Fibroblast of peridontal ligament (primary cell): ENCODE data around the gene RAB29.

Experiments
- DNase-seq: peaks from one replicate; pipeline ENCODE4 v3.0.0-alpha.2; 2010; ENCODE audit errors: extremely low read depth

The RAB29 gene

DNA sequence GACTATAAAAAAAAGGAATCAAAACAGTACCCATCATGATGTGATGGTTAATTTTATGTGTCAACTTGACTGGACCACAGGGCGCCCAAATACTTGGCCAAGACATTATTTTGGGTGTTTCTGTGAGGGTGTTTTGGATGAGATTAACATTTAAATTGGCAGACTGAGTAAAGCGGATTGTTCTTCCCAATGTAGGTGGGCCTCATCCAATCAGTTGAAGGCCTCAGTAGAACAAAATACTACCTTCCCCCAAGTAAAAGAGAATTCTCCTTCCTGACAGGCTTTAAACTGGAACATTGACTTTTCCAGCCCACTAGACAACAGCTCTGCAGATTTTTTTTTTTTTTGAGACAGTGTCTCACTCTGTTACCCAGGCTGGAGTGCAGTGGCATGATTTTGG, 10.7 kb downstream of the RAB29 start:
- DNase-seq = no peak

DNA sequence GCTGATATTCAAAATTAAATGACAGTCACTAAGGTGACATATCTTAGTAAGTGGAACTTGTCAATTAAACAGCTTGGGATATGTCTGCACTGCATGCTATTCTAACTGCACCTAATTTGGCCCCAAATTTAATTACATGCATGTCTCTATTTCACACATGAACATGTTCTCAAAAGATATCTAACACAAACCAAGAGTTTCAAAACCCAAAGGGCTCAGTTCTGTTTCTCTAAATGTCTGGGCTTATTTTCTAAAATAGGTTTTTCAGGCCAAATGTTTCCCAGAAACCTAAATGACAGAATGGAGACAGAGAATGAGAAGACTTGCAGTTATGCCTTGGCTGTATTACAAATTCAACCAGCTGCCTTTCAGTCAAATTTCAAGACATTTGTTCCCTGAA, 11.3 kb downstream of the RAB29 start:
- DNase-seq = no peak

DNA sequence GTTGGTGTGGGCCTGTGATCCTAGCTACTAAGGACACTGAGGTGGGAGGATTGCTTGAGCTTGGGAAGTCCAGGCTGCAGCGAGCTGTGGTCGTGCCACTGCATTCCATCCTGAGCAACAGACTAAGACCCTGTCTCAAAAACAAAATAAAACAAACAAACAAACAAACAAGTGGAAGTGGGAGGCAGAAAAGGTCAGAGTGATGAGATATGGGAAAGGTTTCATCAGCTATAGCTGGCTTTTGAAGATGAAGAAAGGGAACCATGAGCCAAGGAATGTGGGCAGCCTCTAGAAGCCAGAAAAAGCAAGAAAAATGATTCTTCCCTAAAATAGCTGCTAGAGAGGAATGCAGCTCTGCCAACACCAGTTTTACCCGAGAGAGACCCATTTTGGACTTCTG, 14.7 kb downstream of the RAB29 start:
- no peak for DNase-seq

DNA sequence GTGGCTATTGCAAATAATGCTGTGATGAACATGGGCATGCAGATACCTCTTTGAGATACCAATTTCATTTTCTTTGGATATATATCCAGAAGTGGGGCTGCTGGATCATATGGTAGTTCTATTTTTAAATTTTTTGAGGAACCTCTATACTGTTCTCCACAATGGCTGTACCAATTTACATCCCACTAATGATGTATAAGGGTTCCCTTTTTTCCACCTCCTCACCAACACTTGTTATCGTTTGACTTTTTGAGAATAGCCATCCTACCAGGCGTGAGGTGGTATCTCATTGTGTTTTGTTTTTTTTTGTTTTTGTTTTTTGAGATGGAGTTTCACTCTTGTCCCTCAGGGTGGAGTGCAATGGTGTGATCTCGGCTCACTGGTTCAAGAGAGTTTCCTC, 18.7 kb downstream of the RAB29 start:
- DNase-seq = no peak

- DNase-seq = no peak
These were observed 20.4 kb downstream of the RAB29 start for GRCh38 chr1:205754857-205755256.

DNA sequence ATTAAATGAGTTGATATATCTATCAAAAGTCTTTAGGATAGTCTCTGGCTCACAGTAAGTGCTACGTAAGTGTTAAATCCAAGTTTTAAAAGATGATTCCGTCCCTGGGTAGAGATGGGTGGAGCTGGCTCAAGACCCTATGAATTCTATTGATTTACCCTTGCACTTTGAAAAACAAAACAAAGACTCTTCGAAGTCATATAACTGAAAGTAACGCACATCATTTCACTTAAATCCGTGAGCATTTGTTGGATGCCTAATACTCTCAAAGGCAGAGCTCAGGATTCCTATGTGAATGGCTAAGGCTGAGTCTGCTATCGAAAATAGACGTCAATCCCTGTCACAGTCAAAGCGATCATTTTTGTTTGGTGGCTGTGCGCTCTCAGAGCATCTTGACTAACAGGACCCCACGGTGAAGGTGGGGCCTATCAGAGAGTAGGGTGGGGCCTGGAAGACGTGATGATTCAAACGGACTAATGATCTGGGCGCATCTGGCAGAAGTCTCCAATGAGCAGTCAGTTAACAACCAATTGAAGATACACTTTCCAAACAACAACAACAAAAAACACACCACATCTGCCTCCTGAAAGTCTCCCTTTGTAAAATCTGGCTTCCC, 24.1 kb downstream of the RAB29 start:
- no peak for DNase-seq

GRCh38 chr1:205750138-205751035, 24.9 kb downstream of the RAB29 start, which contains the start of gene NUCKS1:
Gene NUCKS1 (minus strand): TSS chr1:205750182. CDS start chr1:205749973, 209 bp downstream.
- DNase-seq = peak; percentile 99

- DNase-seq = peak; percentile 87
These were observed 25.8 kb downstream of the RAB29 start for GRCh38 chr1:205749234-205750137.

GRCh38 chr1:205748403-205749233, 26.7 kb downstream of the RAB29 start:
- peak; percentile 85 for DNase-seq

GRCh38 chr1:205746757-205747412, 28.4 kb downstream of the RAB29 start:
- peak; percentile 37 for DNase-seq

DNA sequence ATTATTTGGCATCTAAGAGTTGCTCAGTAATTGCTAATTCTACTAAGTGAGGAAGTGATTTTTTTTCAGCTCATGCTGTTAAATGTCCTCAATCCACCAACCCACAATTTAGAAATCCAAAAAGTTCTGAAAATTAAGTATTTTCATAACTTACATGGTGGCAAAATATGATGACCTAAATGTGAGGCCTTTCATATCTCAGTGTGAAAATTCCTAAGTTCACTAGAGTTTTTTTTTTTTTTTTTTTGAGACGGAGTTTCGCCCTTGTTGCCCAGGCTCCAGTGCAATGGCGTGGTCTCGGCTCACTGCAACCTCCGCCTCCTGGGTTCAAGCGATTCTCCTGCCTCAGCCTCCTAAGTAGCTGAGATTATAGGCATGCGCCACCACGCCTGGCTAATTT, 30.9 kb downstream of the RAB29 start:
- no peak for DNase-seq

GRCh38 chr1:205743977-205744376, 31.3 kb downstream of the RAB29 start:
- no peak for DNase-seq

DNA sequence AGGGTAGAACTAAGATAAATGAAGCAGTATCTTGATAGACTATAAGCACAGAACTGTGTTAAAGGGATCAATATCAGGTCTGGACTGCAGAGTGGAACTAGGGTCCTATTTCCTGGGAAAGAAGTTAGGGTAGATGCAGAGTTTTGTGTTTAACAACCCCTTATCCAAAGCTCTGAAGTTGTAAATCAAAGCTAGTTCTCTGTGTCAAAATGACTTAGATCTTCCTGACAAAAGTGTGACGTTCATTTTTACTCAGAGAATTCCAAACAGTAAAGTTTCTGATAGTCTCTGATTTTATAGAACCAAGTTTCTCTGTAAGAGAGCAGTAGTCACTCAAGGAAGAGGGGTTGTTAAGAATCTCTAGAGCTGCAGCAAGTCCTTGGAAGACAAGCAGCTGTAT, 33.6 kb downstream of the RAB29 start:
- no peak for DNase-seq

DNA sequence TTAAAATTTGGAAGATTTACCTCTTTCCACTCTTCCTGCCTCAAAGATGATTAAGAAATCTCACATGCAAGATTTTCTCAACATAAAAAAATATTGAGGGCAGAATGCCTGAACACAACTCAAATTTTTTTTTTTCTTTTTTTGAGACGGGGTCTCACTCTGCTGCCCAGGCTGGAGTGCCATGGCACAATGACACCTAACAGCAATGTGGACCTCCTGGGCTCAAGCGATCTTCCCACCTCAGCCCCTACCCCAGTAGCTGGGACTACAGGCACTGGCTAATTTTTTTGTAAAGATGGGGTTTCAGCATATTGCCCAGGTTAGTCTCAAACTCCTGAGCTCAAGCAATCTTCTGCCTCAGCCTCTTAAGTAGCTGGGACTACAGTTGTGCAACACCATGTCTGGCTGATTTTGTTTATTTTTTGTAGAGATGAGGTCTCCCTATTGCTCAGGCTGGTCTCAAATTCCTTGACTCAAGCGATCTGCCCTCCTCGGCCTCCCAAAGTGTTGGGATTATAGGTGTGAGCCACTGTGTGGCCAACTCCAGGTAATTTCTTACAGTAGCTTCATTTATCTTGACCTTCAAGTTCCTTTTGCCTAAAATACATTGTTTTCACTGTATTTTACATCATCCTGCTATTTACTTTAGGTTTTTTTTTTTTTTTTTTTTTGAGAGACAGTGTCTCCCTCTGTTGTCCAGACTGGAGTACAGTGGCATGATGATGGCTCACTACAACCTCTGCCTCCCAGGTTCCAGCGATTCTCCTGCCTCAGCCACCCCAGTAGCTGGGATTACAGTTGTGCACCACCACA, 35.7 kb downstream of the RAB29 start:
- peak; percentile 94 for DNase-seq

- no peak for DNase-seq
These were observed 40.1 kb downstream of the RAB29 start for GRCh38 chr1:205735218-205735617.

GRCh38 chr1:205733438-205734175, 41.7 kb downstream of the RAB29 start:
- DNase-seq = no peak

- no peak for DNase-seq
These were observed 45.2 kb downstream of the RAB29 start for GRCh38 chr1:205729945-205730610.

- DNase-seq = no peak
These were observed 48.6 kb downstream of the RAB29 start for GRCh38 chr1:205726619-205727125.
